MM.1S (cell line): ENCODE data around the gene DSG2.

Experiments used
- CTCF ChIP-seq: fragments of 300-600 bp; sonication (generic); IDR thresholded peaks from 2 replicates; pipeline ENCODE4 v1.5.1; 2016; ENCODE audit warnings: antibody characterized with exemption, low read length, mixed read lengths
- EZH2 ChIP-seq: fragments of 300-600 bp; sonication (generic); optimal IDR thresholded peaks from 2 replicates; pipeline ENCODE3; 2017; ENCODE audit warnings: low read depth, mild to moderate bottlenecking, antibody characterized with exemption, low read length, mixed read lengths

GRCh38 chr18:31533236-31533635 lies 35.3 kb downstream of the DSG2 start:
- TF ChIP-seq CTCF (no peak), EZH2 (no peak)
